GM19328 (cell line): ENCODE data around the gene COL4A1.

Experiments used
- ATAC-seq: cut with Tn5 transposase; IDR thresholded peaks from one replicate; pipeline ENCODE4 v1.9.1; 2021; ENCODE audit warnings: mild to moderate bottlenecking, moderate library complexity; ENCODE audit not compliant: unreplicated experiment

COL4A1 gene

GRCh38 chr13:110242615-110243014 is 64.3 kb downstream of the COL4A1 start:
- no peak for ATAC-seq

GRCh38 chr13:110240943-110241342 is 66.0 kb downstream of the COL4A1 start:
- ATAC-seq, result no peak

- ATAC-seq, result no peak
Observed at GRCh38 chr13:110240352-110240751, 66.6 kb downstream of the COL4A1 start.

- ATAC-seq, result no peak
Observed at GRCh38 chr13:110239280-110240125, 67.5 kb downstream of the COL4A1 start.

GRCh38 chr13:110238818-110239195 is 68.2 kb downstream of the COL4A1 start:
- ATAC-seq, result no peak

- ATAC-seq, result no peak
Observed at GRCh38 chr13:110237875-110238817, 68.8 kb downstream of the COL4A1 start.

- no peak for ATAC-seq
Observed at GRCh38 chr13:110236831-110237261, 70.1 kb downstream of the COL4A1 start.

GRCh38 chr13:110236431-110236830 is 70.5 kb downstream of the COL4A1 start:
- no peak for ATAC-seq

- no peak for ATAC-seq
Observed at GRCh38 chr13:110234532-110234931, 72.4 kb downstream of the COL4A1 start.

- ATAC-seq, result no peak
Observed at GRCh38 chr13:110233951-110234280, 73.0 kb downstream of the COL4A1 start.

- ATAC-seq, result no peak
Observed at GRCh38 chr13:110233181-110233950, 73.6 kb downstream of the COL4A1 start.

GRCh38 chr13:110232756-110233155 is 74.2 kb downstream of the COL4A1 start:
- no peak for ATAC-seq

- no peak for ATAC-seq
Observed at GRCh38 chr13:110232142-110232541, 74.8 kb downstream of the COL4A1 start.

GRCh38 chr13:110231348-110232047 is 75.5 kb downstream of the COL4A1 start:
- no peak for ATAC-seq

- ATAC-seq, result no peak
Observed at GRCh38 chr13:110230661-110231347, 76.2 kb downstream of the COL4A1 start.

- no peak for ATAC-seq
Observed at GRCh38 chr13:110229905-110230563, 76.9 kb downstream of the COL4A1 start.

GRCh38 chr13:110228936-110229904 is 77.7 kb downstream of the COL4A1 start:
- ATAC-seq, result no peak
